GM03348 (cell line): ENCODE measurements around the gene DNAJC6.
"Not testable (repeated sequence)": the region's sequence is repeated elsewhere in the genome, so short reads cannot be mapped to it uniquely, and the experiment has no call there.

Experiments used
- DNase-seq: peaks from one replicate; pipeline ENCODE4 v3.0.0; 2012; ENCODE audit warnings: low spot score

The DNAJC6 gene

DNA sequence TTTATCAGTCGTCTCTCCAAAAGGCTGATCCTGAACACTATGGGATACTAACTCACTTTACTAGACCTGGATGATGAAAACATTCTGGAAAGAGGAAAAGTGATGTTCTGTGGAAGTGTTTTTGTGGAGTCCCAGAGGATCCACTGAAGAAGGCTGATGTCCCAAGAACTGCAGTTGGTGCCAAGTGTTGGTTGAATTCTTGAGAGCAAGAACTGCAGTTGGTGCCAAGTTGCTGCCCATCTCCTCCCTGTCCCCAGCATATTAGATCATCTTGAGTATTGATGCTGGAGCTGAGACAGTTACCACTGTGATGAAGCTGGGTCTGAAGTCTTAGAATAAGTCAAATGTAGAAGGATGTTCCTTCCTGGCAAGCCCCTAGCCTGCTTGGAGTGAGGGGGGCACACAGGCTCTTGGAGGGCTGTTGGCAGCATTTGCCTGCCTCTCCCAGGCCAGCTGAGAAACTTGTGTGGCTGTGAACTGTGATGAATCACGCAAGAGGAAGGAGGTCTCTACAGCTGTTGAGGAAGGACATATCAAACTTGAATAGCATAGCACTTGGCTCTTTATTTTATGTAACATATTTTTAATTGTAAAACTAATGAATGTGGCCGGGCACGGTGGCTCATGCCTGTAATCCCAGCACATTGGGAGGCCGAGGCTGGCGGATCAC, 48.1 kb downstream of the DNAJC6 start:
- DNase-seq, result no peak

- no peak for DNase-seq
Measured at GRCh38 chr1:65359888-65360287, 50.5 kb downstream of the DNAJC6 start.

DNA sequence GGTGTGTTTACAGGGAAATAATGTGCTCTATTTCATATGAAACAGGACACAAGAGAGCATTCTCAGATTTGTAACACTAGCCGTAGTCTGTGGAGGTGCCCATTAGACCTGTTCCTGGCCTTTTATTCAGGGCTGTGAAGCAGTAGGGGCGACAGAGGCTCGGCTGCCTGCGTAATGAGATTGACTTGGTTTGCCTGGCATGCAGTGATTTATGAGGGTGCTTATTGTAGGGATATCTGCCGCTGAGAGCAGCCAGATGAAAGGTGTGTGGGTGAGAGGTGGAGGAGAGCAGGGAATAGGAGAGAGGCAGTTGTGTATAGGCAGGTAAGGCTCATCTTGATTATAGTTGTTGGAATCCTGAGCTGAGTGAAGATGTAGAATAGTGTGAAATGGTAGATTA, 51.3 kb downstream of the DNAJC6 start:
- no peak for DNase-seq

GRCh38 chr1:65362545-65362944, 53.2 kb downstream of the DNAJC6 start:
- no peak for DNase-seq

DNA sequence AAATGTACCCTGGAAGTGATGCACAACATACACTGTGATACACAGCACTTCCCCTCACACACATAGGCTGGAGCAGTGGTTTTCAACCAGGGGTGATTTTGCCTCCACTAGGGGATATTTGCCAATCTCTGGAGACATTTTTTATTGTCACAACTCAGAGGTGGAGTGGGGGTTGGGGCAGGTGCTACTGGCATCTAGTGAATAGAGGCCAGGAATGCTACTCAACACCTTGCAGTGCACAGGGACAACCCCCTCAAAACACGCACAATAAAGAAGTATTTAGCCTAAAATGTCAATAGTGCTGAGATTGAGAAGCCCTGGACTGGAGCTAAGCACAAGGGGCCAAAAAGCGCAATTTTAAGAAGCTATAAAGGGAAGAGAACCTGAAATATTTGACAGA, 54.1 kb downstream of the DNAJC6 start:
- no peak for DNase-seq

DNA sequence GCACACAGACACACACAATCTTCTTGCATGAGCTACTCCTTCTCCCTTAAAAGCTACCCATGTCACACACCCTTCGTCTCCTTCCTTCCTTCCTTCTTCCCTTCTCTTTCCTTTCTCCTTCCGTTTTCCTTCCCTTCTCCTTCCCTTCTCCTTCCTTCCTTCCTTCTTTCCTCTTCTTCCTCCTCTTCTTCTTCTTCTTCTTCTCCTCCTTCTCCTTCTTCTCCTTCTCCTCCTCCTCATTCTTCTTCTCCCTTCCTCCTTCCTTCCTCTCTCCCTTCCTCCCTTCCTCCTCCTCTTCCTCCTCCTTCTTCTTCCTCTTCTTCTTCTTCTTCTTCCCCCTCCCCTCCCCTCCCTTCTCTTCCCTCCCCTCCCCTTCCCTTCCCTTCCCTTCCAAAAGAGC, 59.1 kb downstream of the DNAJC6 start:
- DNase-seq, result no peak

GRCh38 chr1:65371544-65371943, 62.2 kb downstream of the DNAJC6 start:
- no peak for DNase-seq

DNA sequence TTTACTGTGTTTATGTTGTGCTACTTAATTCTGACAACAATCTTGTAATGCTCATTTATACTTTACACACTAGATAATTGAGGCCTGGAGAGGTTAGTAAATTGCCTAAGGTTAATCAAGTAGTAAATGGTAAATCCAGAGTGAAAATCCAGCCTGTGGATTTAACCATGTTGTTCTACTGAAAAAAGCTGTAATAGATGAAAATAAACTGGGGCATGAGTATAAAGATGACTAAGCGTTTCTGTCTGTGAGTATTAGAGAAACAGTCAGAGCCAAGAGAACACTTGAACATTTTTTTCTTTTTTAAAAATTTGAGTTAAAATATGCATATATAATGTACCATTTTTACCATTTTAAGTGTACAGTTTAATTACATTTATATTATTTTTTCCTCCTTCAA, 63.2 kb downstream of the DNAJC6 start:
- peak; percentile 22 for DNase-seq

DNA sequence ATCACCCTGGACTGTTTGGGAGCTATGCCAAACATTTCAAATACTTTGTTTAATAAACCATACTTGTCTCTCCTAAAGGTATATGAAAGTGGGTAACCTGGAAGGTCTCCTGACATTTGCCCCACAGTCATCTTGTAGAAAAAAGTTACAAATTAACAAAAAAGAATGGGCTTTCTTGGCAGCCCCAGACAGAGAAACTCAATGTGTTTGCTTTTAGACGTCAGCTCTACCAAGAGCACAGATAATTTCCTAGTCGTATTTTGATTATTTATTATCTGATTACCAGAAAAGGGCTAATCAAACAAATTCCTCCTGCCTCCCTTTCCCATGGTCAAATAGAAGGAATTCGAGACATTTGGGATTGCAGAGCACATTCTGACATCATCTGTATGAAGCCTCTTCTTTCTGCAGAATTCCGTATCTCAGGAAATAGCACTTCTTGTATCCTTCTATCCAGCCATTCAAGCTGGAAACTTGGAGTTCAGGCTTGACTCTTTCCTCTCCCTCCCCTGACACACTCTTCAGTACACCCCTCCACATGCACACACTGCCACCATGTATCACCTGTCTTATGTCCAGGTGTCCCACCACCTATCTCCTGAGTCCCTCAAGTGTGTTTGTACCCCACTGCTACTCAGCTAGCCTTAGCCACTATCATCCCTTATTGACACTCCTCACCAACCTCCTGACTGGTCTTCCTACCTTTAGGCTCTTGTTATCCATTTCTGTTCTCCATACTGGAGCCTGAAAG, 68.3 kb downstream of the DNAJC6 start:
- no peak for DNase-seq

- no peak for DNase-seq
Measured at GRCh38 chr1:65378247-65378946, 69.1 kb downstream of the DNAJC6 start.

DNA sequence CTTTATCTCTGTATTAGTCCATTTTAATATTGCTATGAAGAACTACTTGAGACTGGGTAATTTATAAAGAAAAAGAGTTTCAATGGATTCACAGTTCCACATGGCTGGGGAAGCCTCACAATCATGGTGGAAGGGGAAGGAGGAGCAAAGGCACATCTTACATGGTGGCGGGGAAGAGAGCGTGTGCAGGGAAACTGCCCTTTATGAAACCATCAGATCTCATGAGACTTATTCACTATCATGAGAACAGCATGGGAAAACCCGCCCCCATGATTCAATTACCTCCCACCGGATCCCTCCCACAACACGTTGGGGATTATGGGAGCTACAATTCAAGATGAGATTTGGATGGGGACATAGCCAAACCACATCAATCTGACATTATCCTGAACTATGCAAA, 75.1 kb downstream of the DNAJC6 start:
- not testable (repeated sequence) for DNase-seq

DNA sequence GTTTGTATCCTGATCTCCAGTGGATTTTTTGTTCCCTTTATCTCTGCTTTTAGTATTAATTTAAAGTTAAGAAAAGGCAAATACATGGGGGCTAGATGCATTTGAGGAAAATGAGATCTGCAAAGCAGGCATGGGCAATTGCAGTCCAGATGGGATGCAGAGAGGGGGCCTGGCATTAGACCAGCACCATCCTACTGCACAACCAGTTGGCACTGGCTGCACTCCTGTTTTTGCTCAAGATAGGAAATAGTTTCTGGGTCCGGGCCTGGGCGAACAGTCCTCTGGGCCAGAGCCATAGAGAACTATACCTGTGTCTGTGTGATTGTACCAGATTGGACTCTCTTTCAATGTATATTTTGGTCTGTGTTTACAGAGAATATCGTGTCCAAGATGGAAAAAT, 77.1 kb downstream of the DNAJC6 start:
- DNase-seq, result no peak

GRCh38 chr1:65387821-65388220, 78.5 kb downstream of the DNAJC6 start:
- DNase-seq, result no peak

- DNase-seq, result no peak
Measured at GRCh38 chr1:65388908-65389695, 79.8 kb downstream of the DNAJC6 start.

DNA sequence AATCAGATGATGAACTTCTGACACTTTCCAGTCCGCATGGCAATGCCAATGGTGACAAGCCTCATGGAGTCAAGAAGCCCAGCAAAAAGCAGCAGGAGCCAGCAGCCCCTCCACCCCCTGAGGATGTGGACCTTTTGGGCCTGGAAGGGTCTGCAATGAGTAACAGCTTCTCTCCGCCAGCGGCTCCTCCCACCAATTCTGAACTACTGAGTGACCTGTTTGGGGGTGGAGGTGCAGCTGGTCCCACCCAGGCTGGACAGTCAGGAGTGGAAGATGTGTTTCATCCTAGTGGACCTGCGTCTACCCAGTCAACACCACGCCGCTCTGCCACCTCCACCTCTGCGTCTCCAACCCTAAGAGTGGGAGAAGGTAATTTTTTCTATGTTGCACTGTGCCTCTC, 83.2 kb downstream of the DNAJC6 start:
- no peak for DNase-seq

- DNase-seq, result peak; percentile 7
Measured at GRCh38 chr1:65393347-65393746, 84.0 kb downstream of the DNAJC6 start.

DNA sequence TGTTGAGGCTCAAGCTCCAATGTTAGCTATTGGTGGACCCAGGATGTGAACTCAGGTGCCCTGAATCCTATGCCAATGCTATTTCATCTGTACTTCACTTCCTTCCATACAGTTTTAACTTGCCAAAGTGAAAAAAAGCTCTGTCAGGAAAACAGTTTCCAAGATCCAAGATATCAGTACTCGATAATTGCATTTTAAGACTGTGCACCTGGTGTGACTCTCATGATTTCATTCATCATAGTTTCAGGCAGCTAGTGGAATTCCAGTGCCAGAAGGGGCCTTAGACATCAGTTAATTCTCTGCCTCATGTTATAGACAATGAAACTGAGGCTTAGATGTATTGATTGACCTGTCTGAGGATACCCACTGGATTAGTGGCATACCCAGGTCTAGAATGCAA, 84.6 kb downstream of the DNAJC6 start:
- DNase-seq, result no peak

DNA sequence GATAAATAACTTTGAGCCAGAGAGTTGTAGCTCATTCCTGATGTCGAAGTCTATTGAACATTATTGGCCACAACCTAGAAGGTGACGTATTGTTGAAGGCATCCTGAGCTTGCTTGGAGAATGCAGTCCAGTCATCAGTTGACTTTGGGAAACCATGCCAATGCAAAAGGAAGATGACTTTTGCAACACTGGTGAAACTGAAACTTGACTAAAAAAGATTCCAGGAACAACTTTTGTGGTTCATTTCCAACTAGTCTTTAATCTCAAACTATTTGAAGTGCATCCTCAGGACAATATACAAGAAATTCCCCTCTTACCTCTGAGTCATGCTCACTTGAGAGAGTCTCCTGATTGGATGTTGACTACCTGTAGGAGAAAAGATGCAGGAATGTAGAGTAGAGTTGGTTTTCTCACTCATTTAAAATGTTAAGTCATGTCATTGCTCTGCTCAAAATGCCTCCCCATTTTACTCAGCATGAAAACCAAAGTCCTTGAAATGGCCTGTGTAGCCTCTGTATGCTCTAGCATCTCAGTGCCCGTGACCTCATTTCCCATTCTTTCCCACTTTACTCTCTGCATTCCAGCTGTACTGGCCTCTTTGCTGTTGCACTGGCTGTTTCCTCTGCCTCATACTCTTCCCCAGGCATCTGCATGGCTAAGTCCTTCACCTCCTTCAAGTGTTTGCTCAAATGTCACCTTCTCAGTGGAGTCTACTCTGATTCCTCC, 86.7 kb downstream of the DNAJC6 start:
- peak; percentile 7 for DNase-seq

- DNase-seq, result no peak
Measured at GRCh38 chr1:65398083-65398482, 88.7 kb downstream of the DNAJC6 start.

DNA sequence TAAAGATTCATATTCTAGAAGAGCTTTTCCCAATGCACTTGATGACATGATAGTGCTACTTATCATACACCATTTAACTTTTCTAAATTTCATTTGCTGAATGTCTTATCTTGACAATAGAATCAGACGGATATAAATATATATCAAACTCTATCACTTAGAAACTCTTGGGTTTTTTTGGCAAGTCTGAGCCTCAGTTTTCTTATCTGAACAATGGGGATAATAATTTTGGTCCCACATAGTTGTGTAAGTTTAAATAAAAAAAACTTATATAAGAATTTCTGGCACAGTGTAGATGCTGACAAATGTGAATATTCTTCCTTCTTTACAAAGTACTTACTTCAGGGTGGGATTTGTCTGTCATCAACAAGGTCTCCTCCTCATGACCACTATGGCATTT, 89.7 kb downstream of the DNAJC6 start:
- no peak for DNase-seq

GRCh38 chr1:65401612-65402011, 92.3 kb downstream of the DNAJC6 start:
- DNase-seq, result no peak

DNA sequence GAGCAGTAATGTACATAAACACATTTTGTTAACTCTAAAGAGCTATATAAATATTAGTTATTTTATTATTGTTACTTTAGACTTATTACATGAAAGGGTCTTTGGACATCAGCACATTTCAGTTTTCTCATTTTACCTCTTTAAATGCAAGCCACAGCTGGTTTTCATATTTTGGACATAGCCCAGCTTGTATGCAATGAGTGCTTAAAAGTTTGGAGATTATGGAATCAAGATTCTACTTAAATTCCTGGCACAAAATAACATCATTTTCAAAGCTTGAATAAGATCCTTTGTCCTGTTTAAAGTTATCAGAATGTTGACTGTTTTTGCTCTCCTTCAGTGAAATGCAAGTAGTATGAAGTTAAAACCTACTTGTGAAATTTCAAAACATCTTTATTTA, 95.6 kb downstream of the DNAJC6 start:
- no peak for DNase-seq
